KBM-7 (cell line): ENCODE data around the gene RGR.

Experiments
- DNase-seq: peaks from one replicate; pipeline ENCODE4 v3.0.0-alpha.2; 2015
- in situ Hi-C: fragments of 300-500 bp; cut with MboI; formaldehyde crosslinking; loops from 2 replicates; pipeline ENCODE4 v1.14.3; 2020; ENCODE audit warnings: low sequenced_read_pairs, low pct_unique_long_range_greater_than_20kb, mixed read lengths

Gene RGR

DNA sequence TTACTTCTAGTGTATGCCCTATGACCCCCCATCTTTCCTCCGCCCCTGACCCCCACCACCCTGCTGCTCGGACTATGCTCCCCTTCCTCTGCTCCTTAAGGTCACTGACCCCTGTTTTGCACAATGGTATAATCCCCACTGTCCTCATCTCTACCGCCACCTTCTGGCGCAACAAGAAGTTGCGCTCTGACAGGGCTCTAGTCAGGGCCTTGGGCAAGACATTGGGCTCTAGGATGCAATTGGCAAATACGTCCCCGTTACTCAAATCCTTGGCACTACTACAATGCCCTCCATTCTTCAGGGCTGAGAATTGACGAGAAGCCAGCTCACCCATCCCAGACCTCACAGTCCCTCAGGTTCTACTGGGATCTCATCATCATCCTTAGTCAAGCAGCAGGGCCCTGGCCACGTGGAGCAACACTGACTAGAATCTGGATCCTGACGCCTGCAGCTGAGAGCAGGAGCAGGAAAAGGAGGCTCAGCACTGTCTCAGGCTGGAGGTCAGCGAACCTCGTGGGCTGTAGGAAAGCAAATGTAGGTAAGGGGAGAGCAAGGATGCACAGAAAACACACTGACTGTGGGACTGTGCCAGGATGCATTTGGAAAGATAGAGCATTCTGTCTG is 30.1 kb upstream of the RGR start:
- peak; percentile 48 for DNase-seq
- in situ Hi-C loops: no loop called here

DNA sequence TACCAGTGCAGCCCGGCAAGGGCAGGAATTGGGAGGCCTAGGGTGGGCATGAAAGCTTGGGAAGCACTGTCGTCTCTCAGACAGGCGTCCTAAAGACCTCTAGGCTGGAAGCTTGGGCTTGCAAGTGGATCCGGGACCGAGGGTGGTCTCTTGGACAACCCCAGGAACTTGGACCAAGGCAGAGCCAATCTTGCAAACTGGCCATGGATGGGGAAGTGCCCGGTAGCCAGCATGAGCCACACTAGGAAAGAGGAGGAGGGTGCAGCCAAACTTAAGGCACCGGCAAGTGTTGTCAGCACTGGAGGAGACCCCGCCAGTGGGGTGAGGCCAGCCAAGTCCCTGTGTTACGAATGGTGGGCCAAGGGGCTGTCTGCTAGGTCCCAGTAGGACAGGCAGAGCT is 28.0 kb upstream of the RGR start:
- DNase-seq: no peak
- in situ Hi-C loops: no loop called here

DNA sequence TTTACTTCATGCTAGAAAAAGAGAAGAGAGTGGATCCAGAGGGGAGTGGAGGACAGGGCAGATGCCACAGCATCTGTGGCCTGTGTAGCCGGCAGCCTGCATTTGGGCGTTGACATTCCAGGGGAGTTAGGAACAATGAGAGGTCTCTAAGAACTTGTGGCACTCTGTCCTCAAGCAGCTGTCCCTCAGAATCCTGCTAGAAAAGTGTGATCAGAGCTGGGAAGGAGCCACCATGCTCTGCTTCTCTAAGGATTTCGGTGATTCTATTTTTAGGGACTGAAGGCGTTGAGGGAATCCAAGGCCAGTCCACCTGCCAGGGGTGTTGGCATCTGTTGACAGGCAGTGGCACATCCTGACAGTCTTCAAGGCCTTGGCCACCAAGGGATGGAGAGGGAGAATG is 27.1 kb upstream of the RGR start:
- in situ Hi-C loops: no loop called here

DNA sequence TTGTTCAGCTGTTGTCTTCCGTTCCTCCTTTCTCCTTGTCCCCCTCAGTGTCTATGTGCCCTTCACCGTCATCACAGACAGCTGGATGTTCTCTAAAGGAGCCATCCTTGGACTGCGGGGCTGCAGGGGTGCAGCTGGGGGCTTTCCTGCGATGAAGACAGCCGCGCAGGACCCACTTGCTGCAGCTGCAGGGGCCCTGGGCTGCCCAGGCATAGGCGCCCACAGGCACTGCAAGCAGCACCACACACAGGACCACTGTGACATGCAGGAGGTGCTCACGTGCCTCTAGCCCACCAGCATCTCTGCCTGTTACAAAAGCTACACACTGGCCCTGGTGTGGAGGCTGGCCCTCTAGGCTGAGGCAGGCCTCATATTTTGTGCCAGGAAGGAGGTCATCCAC is 22.9 kb upstream of the RGR start:
- DNase-seq: no peak
- in situ Hi-C loops: no loop called here

More for the DNA sequence above, 27.1 kb upstream of the RGR start:
- DNase-seq: no peak

DNA sequence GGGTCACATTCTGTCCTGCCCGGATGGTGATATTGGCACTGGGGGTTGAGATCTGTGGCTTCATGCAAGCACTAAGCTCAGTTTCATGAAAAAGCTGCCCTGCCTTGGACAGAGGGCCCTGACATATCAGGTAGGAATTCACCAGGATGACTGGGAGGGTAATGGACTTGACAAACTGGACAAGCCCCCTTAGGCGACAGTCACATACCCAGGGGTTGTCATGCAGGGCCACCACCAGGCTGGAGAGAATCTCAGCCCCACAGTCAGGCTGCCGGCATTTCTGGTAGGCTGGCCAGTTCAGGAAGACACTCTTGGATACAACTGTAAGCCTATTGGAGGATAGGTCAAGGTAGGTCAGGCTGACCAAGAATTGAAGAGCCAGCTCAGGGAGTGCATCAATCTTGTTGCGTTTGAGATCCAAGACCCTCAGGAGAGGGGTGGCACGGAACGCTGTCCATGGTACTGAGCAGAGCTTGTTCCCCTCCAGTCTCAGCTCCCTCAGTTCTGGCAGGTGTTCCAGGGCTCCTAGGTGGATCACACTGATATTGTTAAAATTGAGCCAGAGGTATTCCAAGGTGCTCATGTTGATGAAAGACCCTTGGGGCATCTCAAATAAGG is 20.3 kb upstream of the RGR start:
- no peak for DNase-seq
- in situ Hi-C loops: no loop called here

DNA sequence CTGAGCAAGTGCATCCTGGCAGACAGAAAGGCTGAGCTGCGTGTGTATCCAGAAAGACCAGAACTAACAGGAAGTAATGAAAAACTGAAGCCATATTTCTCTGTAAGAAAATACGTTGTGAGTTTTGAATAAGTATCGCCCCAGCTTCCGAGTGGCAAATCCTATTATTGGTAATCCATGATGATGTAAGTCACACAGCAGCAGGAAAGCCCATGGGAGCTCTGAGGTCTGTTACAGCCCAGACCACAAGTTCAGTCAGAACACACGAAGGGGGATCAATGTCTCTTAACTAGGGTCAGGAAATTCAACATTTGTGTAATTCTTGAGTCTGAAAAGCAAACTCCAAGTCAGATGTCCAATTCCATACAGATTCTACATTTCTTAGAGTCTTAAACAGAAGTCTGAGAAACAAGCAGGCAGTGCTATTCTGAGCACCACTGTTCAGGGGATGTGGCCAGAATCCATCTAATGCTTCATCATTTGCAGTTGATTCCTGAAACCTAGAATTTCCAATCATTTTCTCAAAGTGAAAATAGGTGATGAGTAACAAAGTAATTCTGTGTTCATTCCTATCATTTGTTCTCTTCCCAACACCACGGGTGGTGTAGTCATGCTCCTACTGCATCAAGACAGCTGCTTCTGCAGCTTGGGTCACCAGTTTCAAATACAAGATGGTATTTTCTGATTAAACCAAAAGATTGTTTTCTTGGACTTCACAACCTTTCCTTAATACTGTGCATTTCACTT is 19.3 kb upstream of the RGR start, which contains the start of gene LRIT2:
TSS of gene LRIT2 (minus strand) at position 118 of the 747 bp plus-strand sequence. CDS start at position 94, 24 bp downstream.
- in situ Hi-C loops: no loop called here
- DNase-seq: no peak

DNA sequence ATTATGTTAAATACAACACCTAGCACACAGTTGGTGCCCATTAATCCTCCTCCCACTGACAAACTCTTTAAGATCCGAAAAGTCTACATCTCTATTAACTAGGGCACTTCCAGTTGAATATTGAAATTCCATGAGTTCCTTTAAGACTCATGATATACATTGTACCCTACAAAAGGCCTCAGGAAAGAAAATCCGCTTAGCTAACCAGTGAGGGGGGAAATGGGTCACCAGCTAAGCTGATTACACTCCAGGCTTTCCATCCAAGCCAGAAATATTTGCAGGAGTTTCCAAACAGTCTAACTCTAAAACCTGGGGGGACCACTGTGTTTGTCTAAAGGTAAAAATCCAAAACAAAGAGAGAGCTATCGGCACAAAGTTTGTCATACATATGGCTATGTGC is 18.2 kb upstream of the RGR start:
- no peak for DNase-seq
- in situ Hi-C loops: no loop called here

DNA sequence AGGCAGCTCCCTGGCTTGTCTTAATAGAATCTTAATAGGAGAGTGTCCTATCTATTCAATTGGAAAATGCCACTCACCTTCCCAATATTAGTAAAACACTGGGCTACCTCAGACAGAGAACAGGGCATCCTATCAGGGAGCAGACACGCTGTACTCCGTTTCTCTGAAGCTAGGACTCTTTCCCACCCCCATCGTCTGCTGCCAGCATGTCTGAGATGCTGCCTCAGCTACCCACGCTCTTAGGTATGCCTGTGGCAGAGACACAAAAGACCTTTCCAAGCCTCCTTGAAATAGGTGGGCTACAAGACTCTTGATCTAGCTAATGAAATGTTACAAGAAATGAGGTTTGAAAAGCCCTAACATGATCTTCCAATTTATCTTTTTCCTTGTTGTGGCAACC is 17.0 kb upstream of the RGR start:
- in situ Hi-C loops: no loop called here
- no peak for DNase-seq

DNA sequence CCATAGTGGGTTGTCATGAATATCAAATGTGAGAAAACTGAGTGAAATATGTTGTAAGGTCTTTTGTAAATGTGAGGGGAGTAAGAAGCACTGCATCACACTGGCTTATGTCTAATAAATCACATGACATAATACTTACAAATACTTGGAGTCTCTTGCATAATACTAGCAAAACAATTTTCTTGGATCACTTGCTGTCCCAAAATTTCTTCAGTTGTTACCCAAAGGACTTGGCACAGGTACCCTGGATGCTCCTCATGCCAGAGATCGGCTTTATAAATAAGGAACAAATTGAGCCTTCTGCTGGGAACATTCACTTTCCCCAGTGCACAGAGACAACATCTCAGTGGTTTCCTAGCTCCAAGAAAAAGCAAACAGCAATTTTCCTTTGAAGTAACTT is 14.5 kb upstream of the RGR start:
- in situ Hi-C loops: no loop called here
- DNase-seq: no peak

DNA sequence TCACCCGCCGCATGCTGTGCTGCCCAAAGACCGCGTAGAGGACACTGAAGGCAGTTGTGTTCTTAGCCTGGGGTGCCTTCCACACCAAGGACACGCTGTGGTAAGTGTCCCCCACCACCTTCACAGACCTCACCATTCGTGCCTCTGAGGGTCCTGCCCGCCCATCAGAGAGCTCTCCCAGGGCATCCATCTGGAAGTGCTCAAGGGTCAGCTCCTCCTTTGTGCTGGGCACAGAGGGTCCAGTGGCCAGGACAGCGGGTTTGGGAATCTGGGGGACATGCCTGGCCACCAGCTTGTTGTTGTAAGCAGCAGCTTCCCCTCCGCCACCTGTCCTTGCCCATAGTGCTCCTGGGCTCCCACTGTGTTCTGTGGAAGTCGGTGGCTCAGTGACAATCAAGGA is 12.5 kb upstream of the RGR start:
- in situ Hi-C loops: no loop called here
- DNase-seq: no peak

DNA sequence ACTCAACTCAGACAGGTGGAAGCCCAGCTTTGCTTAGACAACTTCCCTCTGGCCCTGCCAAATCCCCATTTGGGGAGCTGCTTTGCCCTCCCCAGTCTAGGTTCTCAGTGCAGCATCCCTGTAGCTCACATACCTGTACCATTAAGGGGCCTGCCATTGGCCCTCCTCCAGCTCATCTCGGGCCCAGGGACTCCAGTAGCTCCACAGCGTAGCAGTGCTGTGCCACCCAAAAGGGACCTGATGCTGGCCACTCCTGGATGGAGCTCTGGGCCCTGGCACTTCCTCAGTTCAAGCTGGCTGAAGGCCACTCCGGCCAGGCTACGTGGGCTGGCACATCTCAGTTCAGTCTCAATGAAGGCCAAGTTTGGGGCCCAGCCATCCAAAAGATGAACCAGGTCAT is 10.9 kb upstream of the RGR start:
- in situ Hi-C loops: no loop called here
- no peak for DNase-seq

DNA sequence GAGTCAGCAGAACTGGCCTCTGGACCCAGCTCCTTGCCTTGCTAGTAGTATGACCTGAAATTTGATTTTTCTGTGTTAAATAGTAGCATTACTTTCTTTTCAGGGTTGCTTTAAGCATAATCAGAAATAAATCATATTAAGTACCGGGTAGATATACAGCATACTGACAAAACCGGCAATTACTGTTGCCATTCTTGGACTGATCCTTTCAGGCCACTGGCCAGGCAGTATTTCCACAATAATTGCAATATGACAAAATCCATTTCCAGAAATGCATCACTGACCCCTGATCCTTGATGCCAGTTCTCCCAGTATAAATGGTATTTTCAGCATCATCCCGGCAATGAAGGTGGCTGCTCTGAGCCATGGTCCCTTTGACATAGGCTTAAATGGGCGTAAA is 10.4 kb upstream of the RGR start:
- in situ Hi-C loops: no loop called here
- DNase-seq: no peak

DNA sequence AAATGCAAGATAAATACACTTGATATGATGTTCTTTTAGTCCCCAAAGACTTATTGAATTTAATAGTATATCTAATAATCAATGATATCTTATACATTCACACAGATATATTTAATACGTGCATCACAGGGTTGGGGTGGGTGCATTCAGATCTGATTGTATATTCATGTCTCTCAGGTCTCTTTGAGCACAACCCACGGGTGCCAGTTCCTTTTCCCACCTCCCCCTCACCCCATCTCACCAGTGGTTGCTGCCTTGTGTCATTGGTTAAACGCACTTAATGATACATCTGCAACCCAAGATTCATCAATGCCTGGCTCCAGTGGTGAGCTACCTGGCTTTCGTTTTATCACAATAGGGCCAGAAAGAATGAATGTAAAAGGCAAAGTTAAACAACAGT is 9.8 kb upstream of the RGR start:
- in situ Hi-C loops: no loop called here

DNA sequence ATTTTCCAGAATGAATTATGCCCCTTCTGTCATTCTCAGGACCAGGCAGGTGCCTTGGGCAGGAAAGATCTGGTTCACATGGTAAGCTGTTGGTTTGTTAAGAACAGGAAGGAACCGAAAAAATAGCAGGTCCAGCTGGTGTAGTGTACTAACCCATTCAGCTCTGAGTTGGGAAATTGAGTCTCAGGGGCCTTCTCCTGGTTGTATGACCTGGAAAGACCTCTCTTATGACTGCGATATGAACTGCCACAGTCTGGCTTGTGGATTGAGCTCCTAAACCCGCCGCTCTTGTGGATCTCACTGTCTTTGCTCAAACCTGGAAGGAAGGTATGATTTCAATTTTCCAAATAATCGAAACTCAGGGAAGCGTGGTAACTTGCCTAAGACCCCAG is 8.1 kb upstream of the RGR start:
- no peak for DNase-seq

More for the DNA sequence above, 9.8 kb upstream of the RGR start:
- DNase-seq: no peak

DNA sequence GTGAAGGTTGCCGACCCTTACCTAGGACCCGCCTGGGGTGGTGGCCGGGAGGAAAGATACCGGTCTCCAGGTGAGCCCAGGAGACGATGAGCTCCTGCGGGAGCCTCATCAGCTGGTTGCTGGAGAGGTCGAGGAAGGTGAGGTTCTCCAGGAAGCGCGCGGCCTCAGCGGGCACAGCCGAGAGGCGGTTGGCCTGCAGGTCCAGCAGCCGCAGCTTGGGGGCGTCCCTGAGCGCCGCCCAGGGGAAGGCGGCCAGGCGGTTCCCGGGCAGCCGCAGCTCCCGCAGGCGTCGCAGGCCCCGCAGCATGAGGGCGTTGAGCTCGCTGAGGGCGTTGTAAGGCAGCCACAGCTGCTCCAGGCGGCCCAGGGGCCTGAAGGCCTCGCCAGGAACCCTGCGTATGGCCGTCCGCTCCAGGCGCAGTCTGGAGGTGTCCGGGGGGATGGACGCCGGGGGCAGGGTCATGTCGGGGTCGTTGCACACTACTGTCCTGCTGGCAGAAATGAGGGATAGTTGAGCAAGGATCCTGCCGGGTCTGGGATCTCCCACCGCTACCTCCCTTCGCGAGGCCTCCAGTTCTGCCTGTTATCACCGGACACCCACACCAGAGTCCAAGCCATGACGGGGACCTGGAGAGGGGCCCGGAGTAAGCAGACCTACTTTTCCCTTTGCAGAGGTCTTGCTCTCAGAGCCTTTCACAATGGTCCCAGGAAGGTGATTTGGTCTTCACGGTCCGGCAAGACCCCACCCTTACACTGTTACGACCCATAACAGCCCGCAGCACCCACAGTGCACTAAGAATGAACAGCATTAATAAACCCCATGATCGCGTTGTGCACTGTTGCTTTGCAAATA is 7.4 kb upstream of the RGR start:
- in situ Hi-C loops: no loop called here
- no peak for DNase-seq

More for the DNA sequence above, 8.1 kb upstream of the RGR start:
- in situ Hi-C loops: no loop called here

DNA sequence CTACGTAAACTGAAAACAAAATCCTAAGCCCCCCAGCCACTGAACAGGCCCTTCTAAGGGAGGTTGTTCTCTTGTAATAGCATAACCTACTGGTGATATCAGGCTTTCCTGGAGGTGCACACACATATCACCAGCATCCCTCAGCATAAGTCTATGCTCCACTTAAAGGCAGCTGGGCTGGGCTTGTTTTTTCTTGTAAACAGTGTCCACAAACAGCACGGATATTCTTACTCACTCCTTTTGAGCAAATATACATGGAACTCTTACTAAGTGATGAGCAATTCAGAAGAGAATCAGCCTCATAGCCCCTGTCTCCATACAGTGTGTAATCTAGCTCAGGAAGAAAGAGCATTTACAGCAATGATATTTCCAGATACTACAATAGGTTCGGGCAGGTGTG is 5.9 kb upstream of the RGR start:
- in situ Hi-C loops: no loop called here
- DNase-seq: no peak

DNA sequence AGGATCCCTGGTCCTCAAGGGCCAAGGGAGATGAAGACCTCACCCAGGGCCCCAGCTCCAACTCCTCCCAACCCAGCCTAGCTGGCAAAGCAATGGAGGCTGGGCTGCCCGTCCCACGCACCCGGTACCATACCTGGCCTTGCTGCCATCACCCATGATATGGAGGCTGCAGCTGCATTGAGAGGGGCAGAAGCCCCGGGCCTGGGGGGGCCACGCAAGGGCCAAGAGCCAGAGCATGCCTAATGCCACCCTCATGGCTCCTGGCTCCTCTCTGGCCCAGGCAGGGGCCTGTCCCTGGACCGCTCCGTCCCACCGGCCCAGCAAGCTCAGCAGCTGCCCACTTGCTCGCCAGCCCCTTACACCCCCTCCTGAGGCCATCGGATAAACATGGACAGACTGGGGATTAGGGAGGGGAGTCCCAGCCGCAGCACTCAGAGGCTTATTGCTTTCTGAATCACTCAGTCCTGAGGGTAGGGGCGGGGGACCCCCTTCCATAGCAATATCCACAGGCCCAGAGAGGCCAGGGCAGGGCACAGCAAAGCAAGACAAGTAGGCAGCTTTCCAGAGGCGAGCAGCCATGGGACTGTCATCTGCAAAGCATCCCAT is 3.6 kb upstream of the RGR start, which contains the start of gene LRIT1:
TSS of gene LRIT1 (minus strand) at position 362 of the 606 bp plus-strand sequence. CDS start at position 255, 107 bp downstream.
- in situ Hi-C loops: no loop called here

DNA sequence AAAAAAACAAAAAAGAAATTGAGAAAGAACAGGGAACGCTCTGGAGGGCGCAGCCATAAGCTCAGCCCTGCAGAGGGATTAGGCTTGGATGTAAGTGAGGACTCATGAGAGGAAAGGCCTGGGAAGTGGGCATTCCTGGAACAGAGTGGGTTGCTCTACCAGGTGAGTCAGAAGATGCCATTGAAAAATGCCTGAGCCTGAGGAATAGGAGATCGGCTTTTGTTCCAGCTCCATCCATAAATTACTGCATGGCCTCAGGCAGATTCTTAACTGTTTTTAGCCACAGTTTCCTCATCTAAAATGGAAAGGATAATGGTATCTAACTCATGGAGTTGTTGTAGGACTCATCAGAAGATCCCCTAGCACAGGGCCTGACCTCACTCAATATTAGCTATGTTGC is 1.1 kb upstream of the RGR start:
- DNase-seq: no peak
- in situ Hi-C loops: no loop called here

More for the DNA sequence above, 3.6 kb upstream of the RGR start, which contains the start of gene LRIT1:
- no peak for DNase-seq

DNA sequence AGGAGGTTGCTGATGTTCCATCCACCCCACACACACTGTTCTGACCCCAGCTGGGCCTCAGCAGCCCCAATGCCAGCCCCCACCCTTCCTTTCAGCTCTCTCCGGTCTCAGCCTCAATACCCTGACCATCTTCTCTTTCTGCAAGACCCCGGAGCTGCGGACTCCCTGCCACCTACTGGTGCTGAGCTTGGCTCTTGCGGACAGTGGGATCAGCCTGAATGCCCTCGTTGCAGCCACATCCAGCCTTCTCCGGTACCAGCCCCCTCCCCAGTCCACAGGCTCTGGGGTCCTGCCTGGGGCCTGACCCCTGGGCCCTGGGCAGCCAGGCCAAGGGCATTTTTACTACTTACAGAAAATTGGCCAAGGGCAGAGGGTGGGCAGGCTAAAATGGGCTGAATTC is 2.6 kb downstream of the RGR start:
- in situ Hi-C loops: no loop called here
- no peak for DNase-seq
